Adrenal gland (tissue), 12 donors: ENCODE measurements around the gene PCDH9. TPM values are rescaled to one million over a fixed set of nuclear protein-coding genes. Genes with fewer than 3 reads are reported as not detected.

Source experiments
- DNase-seq, 7 donors: peaks; one replicate each; pipeline ENCODE4 v3.0.0-alpha.2; 2019 to 2020
- H3K27ac ChIP-seq, 5 donors: fragments of 200-600 bp; sonication (generic) in 4 of 5; 1 replicate in 3 of 5; 2 replicates in 2 of 5; pipeline versions ENCODE4 v1.5.1 to v1.8.0; 2016 to 2020; ENCODE audit warnings: mild to moderate bottlenecking in 1 of 5
- H3K27me3 ChIP-seq: fragments of 200-600 bp; 2 replicates; pipeline ENCODE4 v1.8.0; 2021
- H3K36me3 ChIP-seq, 2 donors: fragments of 200-600 bp; replicated peaks in 1 of 2; 1 replicate in 1 of 2; 2 replicates in 1 of 2; pipeline versions ENCODE4 v1.5.1 to v1.8.0; 2018 to 2022
- H3K4me1 ChIP-seq, 2 donors: fragments of 200-600 bp; replicated peaks in 1 of 2; 1 replicate in 1 of 2; 2 replicates in 1 of 2; pipeline versions ENCODE4 v1.5.1 to v1.8.0; 2018 to 2021
- H3K4me3 ChIP-seq, 4 donors: fragments of 200-600 bp; sonication (generic) in 3 of 4; one replicate each; pipeline ENCODE4 v1.5.1; 2016 to 2018
- H3K9me3 ChIP-seq, 3 donors: fragments of 200-600 bp; sonication (generic) in 1 of 3; replicated peaks in 1 of 3; 1 replicate in 2 of 3; 2 replicates in 1 of 3; pipeline versions ENCODE4 v1.5.1 to v1.8.0; 2016 to 2021
- POLR2A ChIP-seq, 2 donors: fragments of 450-650 bp; IDR thresholded peaks; one replicate each; pipeline ENCODE4 v1.6.1; 2017; ENCODE audit warnings: antibody characterized with exemption in 2 of 2, mild to moderate bottlenecking in 2 of 2, moderate library complexity in 1 of 2
- WGBS, 4 donors: extraction: QIAGEN DNeasy Blood & Tissue Kit in 2 of 4; methylation state at CpG; one replicate each; pipeline versions ENCODE4 v1.1.5 to v1.1.7; 2013 to 2017; 5-methylcytosine and 5-hydroxymethylcytosine counted together
- intact Hi-C, 2 donors: fragments of 100-400 bp; cut with DNase I; formaldehyde crosslinking; loops; one replicate each; pipeline versions ENCODE4 v1.14.1 to v1.15.0; 2022 to 2023
- polyA plus RNA-seq, 3 donors: library from polyadenylated mRNA; stranded (reverse); fragments of 200-250 nt in 2 of 3; fragments of 350-450 nt in 1 of 3; fragmentation: Illumina TruSeq in 1 of 3; extraction: RNeasy Lipid Tissue Mini Kit (QIAGEN cat#74804) in 1 of 3; gene quantifications; one replicate each; pipeline ENCODE4 v1.2.3, GENCODE V29; 2013 to 2014
- total RNA-seq, 9 donors: library from RNA; depleted of rRNA in 4 of 9; stranded (reverse); fragments of >200 nt in 4 of 9; fragments of 120-200 nt in 1 of 9; fragmentation: NEBNext Ultra II Directional in 1 of 9; extraction: Animal tissue kit (Norgen Biotek cat#: 25700) in 1 of 9; gene quantifications; one replicate each; pipeline versions ENCODE4 v1.1.0 to v1.2.4, GENCODE V29; 2013 to 2023
- TF ChIP-seq, protein P1 (sequence below), 6 experiments: fragments of 450-650 bp in 4 of 6; fragments of 200-600 bp in 2 of 6; sonication (generic) in 1 of 6; IDR thresholded peaks; 1 replicate in 5 of 6; 2 replicates in 1 of 6; pipeline versions ENCODE4 v1.5.1 to v1.8.0; 2016 to 2021; ENCODE audit warnings: antibody characterized with exemption in 6 of 6, mild to moderate bottlenecking in 2 of 6, moderate library complexity in 1 of 6
- donor health status: healthy with polysubstance abuse.
- donor health status: Bipolar disorder and iron deficiency.
- donor health status: DM: yes; HTN: yes; CAD: no.
- donor health status: DM: no; HTN: no; CAD: no.
- donor health status: DM: no; HTN: no; CAD: no.
- donor health status: DM: yes; HTN: yes; CAD: no.

The PCDH9 gene
- total and polyA plus RNA-seq, 12 donors, result 0.71 to 10.9 (median 3.6) TPM

DNA sequence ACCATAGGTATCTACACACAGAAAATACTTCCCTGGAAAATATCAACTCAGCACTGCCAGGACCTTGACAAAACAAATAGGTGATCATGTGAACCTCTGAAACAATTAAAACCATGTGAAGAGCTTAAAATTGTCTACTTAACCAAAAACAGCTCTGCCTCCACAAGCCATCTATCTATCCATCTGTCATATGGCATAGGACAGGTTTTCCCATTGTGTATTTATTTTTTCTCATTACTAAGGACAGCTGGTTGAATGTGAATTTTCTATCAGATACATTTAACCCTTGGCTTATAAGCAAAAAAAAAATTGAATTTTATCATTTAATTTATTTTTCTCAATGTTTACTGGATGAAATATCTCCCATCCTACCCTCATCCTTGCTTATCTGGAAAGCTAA, 279.5 kb downstream of the PCDH9 start:
- Histone ChIP-seq H3K27ac (no peak overlapping the region), H3K4me3 (no peak overlapping the region), H3K4me1 (no peaks in the 10 kb centered on the region), H3K27me3 (no peaks in the 10 kb centered on the region), H3K36me3 (no peaks in the 10 kb centered on the region), H3K9me3 (no peaks in the 10 kb centered on the region)
- DNase-seq, result no peak
- intact Hi-C loops, result no loop called here
- TF ChIP-seq, protein P1, sequence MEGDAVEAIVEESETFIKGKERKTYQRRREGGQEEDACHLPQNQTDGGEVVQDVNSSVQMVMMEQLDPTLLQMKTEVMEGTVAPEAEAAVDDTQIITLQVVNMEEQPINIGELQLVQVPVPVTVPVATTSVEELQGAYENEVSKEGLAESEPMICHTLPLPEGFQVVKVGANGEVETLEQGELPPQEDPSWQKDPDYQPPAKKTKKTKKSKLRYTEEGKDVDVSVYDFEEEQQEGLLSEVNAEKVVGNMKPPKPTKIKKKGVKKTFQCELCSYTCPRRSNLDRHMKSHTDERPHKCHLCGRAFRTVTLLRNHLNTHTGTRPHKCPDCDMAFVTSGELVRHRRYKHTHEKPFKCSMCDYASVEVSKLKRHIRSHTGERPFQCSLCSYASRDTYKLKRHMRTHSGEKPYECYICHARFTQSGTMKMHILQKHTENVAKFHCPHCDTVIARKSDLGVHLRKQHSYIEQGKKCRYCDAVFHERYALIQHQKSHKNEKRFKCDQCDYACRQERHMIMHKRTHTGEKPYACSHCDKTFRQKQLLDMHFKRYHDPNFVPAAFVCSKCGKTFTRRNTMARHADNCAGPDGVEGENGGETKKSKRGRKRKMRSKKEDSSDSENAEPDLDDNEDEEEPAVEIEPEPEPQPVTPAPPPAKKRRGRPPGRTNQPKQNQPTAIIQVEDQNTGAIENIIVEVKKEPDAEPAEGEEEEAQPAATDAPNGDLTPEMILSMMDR (IDR thresholded peaks at IDR 0.05), result no peak
- TF ChIP-seq POLR2A (IDR thresholded peaks at IDR 0.05), result no peak

DNA sequence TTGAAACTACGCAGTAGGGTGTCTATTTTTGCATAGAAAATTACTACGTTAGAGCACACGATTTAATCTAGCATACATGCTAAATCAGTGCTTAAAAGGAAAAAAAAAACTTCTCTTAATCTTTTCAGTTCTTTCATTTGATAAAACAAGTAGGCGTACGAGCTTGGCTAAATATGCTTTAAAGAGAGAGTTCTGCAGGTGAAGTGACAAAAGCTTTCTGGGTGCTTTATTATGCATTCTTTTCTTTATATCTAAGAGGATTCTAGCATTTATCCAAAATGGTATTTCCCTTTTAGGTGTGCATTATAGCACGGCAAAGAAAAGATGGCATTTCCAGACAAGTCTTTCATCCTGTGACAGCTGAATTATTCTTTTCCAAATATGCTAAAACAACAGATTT, 281.2 kb downstream of the PCDH9 start:
- TF ChIP-seq POLR2A (IDR thresholded peaks at IDR 0.05), result no peak
- TF ChIP-seq, protein P1 (IDR thresholded peaks at IDR 0.05), result no peak
- intact Hi-C loops, result no loop called here
- Histone ChIP-seq H3K36me3 (no peaks in the 10 kb centered on the region), H3K27me3 (no peaks in the 10 kb centered on the region), H3K27ac (no peak overlapping the region), H3K9me3 (no peaks in the 10 kb centered on the region), H3K4me3 (no peak overlapping the region), H3K4me1 (no peaks in the 10 kb centered on the region)
- no peak for DNase-seq
- WGBS, 4 donors, result 72 to 83% (median 78%) methylated on average over 6 of the region's 6 CpGs

- H3K4me1 ChIP-seq, result no peaks in the 10 kb centered on the region
- no peak for DNase-seq
- no peaks in the 10 kb centered on the region for H3K27me3 ChIP-seq
- H3K9me3 ChIP-seq, result peaks cover 0 to 3% (median 0%) of the 10 kb centered on the region in 3 donors
- no peak for TF ChIP-seq POLR2A (IDR thresholded peaks at IDR 0.05)
- TF ChIP-seq, protein P1 (IDR thresholded peaks at IDR 0.05), result no peak
- WGBS, 4 donors, result 72 to 84% (median 80%) methylated on average over 3 of the region's 3 CpGs
- intact Hi-C loops, result no loop called here
- H3K27ac ChIP-seq, result no peak overlapping the region
- H3K36me3 ChIP-seq, result no peaks in the 10 kb centered on the region
- H3K4me3 ChIP-seq, result no peak overlapping the region
Measured at GRCh38 chr13:66943530-66943929, 286.6 kb downstream of the PCDH9 start.

GRCh38 chr13:66940113-66940512, 290.0 kb downstream of the PCDH9 start:
- WGBS, 4 donors, result 77 to 85% (median 79%) methylated on average over 4 of the region's 4 CpGs
- intact Hi-C loops, result no loop called here
- Histone ChIP-seq H3K27ac (no peak overlapping the region), H3K9me3 (peaks cover 0 to 3% (median 0%) of the 10 kb centered on the region in 3 donors), H3K4me3 (no peak overlapping the region), H3K36me3 (no peaks in the 10 kb centered on the region), H3K27me3 (no peaks in the 10 kb centered on the region), H3K4me1 (no peaks in the 10 kb centered on the region)
- TF ChIP-seq, protein P1 (IDR thresholded peaks at IDR 0.05), result no peak
- TF ChIP-seq POLR2A (IDR thresholded peaks at IDR 0.05), result no peak
- no peak for DNase-seq
